Endodermal cell (in vitro differentiated cells): Measurements from ENCODE around the gene ANKS1B. TPM values are rescaled to one million over a fixed set of nuclear protein-coding genes. Genes with fewer than 3 reads are reported as not detected.

Experiments used
- DNase-seq: peaks from one replicate; pipeline ENCODE4 v3.0.0-alpha.2; 2017
- H3K27ac ChIP-seq: 2 replicates; pipeline ENCODE4 v1.5.1; 2013; ENCODE audit warnings: mild to moderate bottlenecking, low read depth, low read length, moderate library complexity
- H3K27me3 ChIP-seq: 2 replicates; pipeline ENCODE4 v1.6.1; 2013; ENCODE audit warnings: mild to moderate bottlenecking, low read length, moderate library complexity; ENCODE audit not compliant: insufficient read depth, control insufficient read depth, poor library complexity, severe bottlenecking
- H3K36me3 ChIP-seq: 2 replicates; pipeline ENCODE4 v1.7.0; 2013; ENCODE audit warnings: mild to moderate bottlenecking, low read length, moderate library complexity; ENCODE audit not compliant: control insufficient read depth, insufficient read depth
- H3K4me1 ChIP-seq: one replicate; pipeline ENCODE4 v1.7.0; 2013; ENCODE audit warnings: low read length; ENCODE audit not compliant: control insufficient read depth, insufficient read depth
- H3K4me3 ChIP-seq: 2 replicates; pipeline ENCODE4 v1.5.1; 2013; ENCODE audit warnings: mild to moderate bottlenecking, low read length, moderate library complexity
- H3K9ac ChIP-seq: 2 replicates; pipeline ENCODE4 v1.6.1; 2013; ENCODE audit warnings: mild to moderate bottlenecking, low read length, moderate library complexity; ENCODE audit not compliant: poor library complexity, severe bottlenecking; ENCODE audit errors: extremely low read depth
- H3K9me3 ChIP-seq: 2 replicates; pipeline ENCODE4 v1.6.1; 2013; ENCODE audit warnings: mild to moderate bottlenecking, low read length, moderate library complexity; ENCODE audit not compliant: control insufficient read depth
- H3K27ac Mint-ChIP-seq: 2 replicates; pipeline ENCODE4 v1.8.0; 2020; ENCODE audit warnings: mixed read lengths
- H3K27me3 Mint-ChIP-seq: 2 replicates; pipeline ENCODE4 v1.8.0; 2021; ENCODE audit warnings: mild to moderate bottlenecking, mixed read lengths; ENCODE audit not compliant: insufficient read depth
- H3K36me3 Mint-ChIP-seq: 2 replicates; pipeline ENCODE4 v1.8.0; 2020; ENCODE audit warnings: low read depth, mixed read lengths
- H3K4me1 Mint-ChIP-seq: 2 replicates; pipeline ENCODE4 v1.8.0; 2020; ENCODE audit warnings: mixed read lengths
- H3K4me3 Mint-ChIP-seq: 2 replicates; pipeline ENCODE4 v1.8.0; 2020; ENCODE audit warnings: mild to moderate bottlenecking, moderate library complexity, mixed read lengths
- H3K9me3 Mint-ChIP-seq: 2 replicates; pipeline ENCODE4 v1.8.0; 2020; ENCODE audit warnings: mild to moderate bottlenecking, mixed read lengths
- CTCF ChIP-seq: fragments of 200-600 bp; sonication (generic); conservative IDR thresholded peaks from 2 replicates; pipeline ENCODE4 v1.5.0; 2021; ENCODE audit warnings: antibody characterized with exemption, mild to moderate bottlenecking
- WGBS, 2 experiments: methylation state at CpG; one replicate each; pipeline versions ENCODE4 v1.1.5 to v1.1.7; 2013; ENCODE audit warnings: missing lambda C conversion rate in 2 of 2, mixed read lengths in 1 of 2; ENCODE audit not compliant: insufficient coverage in 1 of 2, insufficient read length in 1 of 2; 5-methylcytosine and 5-hydroxymethylcytosine counted together
- total RNA-seq, 2 donors: library from RNA; stranded (reverse); fragmentation: NEBNext Ultra II Directional in 1 of 2; extraction: Animal tissue kit (Norgen Biotek cat#: 25700) in 1 of 2; gene quantifications; 2 replicates in 1 of 2; 3 replicates in 1 of 2; pipeline ENCODE4 v1.2.1, GENCODE V29; 2021

The ANKS1B gene
- total RNA-seq, 2 donors from 2014 or later = 28.5 to 65.8 TPM

- Mint-ChIP-seq H3K27ac (no peak overlapping the region), H3K9me3 (peaks cover 4% of the 10 kb centered on the region), H3K27me3 (no peaks in the 10 kb centered on the region), H3K36me3 (no peaks in the 10 kb centered on the region), H3K4me3 (no peak overlapping the region), H3K4me1 (peaks cover 9% of the 10 kb centered on the region)
- no peak overlapping the region for H3K9ac ChIP-seq
- 91 to 100% methylated on average over 1 to 2 of the region's 2 CpGs for WGBS, 2 experiments
- no peak for TF ChIP-seq CTCF
- no peak overlapping the region for H3K4me3 ChIP-seq
- no peaks in the 10 kb centered on the region for H3K4me1 ChIP-seq
- no peak for DNase-seq
- H3K9me3 ChIP-seq = peaks cover 7% of the 10 kb centered on the region
- H3K27ac ChIP-seq = no peak overlapping the region
- H3K27me3 ChIP-seq = no peaks in the 10 kb centered on the region
- H3K36me3 ChIP-seq = no peaks in the 10 kb centered on the region
Measured at GRCh38 chr12:99027461-99027860, 957.3 kb downstream of the ANKS1B start.

- WGBS, 2 experiments = 80% methylated on average over 2 of the region's 2 CpGs; no CpG with 5 or more reads in 1 of the 2 experiments
- no peak for DNase-seq
Measured at GRCh38 chr12:99027055-99027393, 957.7 kb downstream of the ANKS1B start.

DNA sequence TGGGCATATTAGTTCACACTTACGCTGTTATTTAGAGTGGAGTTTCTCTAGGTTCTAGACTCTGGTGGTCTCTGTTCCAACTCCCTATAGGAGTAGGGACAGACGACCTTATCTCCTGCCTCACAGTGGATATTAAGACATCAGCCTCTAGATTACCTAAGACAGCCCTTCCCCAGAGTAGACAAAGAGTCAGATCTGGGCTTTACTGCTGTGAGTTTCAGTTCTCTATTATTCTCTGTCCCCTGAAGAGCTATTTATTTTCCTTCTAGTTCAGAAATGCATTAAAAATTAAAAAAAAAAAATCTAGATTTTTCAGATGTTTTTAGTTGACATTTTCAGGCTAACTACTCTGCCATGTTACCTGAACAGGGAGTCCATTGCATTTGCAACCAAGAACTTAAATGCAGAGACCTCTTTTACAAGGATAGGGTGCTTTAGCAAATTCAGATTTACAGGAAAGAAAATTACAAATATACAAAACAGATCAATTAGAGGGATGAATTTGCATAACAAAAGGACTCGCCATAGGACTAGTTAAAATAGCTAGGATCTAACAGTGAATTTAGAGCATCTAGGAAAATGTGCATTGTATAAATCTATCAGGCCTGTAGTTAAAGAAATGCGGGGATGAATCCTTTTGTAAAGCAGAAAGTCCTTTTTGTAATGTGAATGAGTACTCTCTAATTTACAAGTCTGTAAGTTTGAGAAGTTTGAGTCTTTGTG is 958.2 kb downstream of the ANKS1B start:
- DNase-seq = no peak
- H3K27me3 Mint-ChIP-seq = no peaks in the 10 kb centered on the region
- H3K4me1 ChIP-seq = no peaks in the 10 kb centered on the region
- no peak overlapping the region for H3K27ac ChIP-seq
- no peaks in the 10 kb centered on the region for H3K36me3 ChIP-seq
- no peak overlapping the region for H3K4me3 ChIP-seq
- H3K4me3 Mint-ChIP-seq = no peak overlapping the region
- no peaks in the 10 kb centered on the region for H3K27me3 ChIP-seq
- WGBS, 2 experiments = 86 to 88% methylated on average over 2 to 4 of the region's 4 CpGs
- H3K9ac ChIP-seq = no peak overlapping the region
- H3K4me1 Mint-ChIP-seq = peaks cover 9% of the 10 kb centered on the region
- H3K9me3 ChIP-seq = no peaks in the 10 kb centered on the region
- TF ChIP-seq CTCF = no peak
- peaks cover 2% of the 10 kb centered on the region for H3K9me3 Mint-ChIP-seq
- H3K27ac Mint-ChIP-seq = no peak overlapping the region
- H3K36me3 Mint-ChIP-seq = no peaks in the 10 kb centered on the region

More at GRCh38 chr12:99027055-99027393, 957.7 kb downstream of the ANKS1B start:
- H3K4me1 Mint-ChIP-seq = peaks cover 9% of the 10 kb centered on the region
- no peak overlapping the region for H3K9ac ChIP-seq
- no peak overlapping the region for H3K27ac ChIP-seq
- H3K4me3 Mint-ChIP-seq = no peak overlapping the region
- no peaks in the 10 kb centered on the region for H3K36me3 Mint-ChIP-seq
- no peaks in the 10 kb centered on the region for H3K36me3 ChIP-seq
- no peak for TF ChIP-seq CTCF
- H3K4me3 ChIP-seq = no peak overlapping the region
- H3K4me1 ChIP-seq = no peaks in the 10 kb centered on the region
- H3K27me3 Mint-ChIP-seq = no peaks in the 10 kb centered on the region
- H3K27me3 ChIP-seq = no peaks in the 10 kb centered on the region
- peaks cover 2% of the 10 kb centered on the region for H3K9me3 Mint-ChIP-seq
- H3K9me3 ChIP-seq = peaks cover 2% of the 10 kb centered on the region
- no peak overlapping the region for H3K27ac Mint-ChIP-seq
